SJSA1 (cell line): ENCODE results near the gene OR51A7. TPM values are rescaled to one million over a fixed set of nuclear protein-coding genes. Genes with fewer than 3 reads are reported as not detected.
"Not testable (repeated sequence)": the region's sequence is repeated elsewhere in the genome, so short reads cannot be mapped to it uniquely, and the experiment has no call there.

ENCODE experiments used
- DNase-seq, 2 experiments: peaks; one replicate each; pipeline ENCODE4 v3.0.0-alpha.2; 2015 to 2020; ENCODE audit warnings: low spot score in 2 of 2, low read depth in 1 of 2
- H3K27ac ChIP-seq: fragments of 250-450 bp; sonication (Bioruptor Pico); 2 replicates; pipeline ENCODE4 v1.5.1; 2020; ENCODE audit warnings: mild to moderate bottlenecking, moderate library complexity
- H3K27me3 ChIP-seq: fragments of 250-450 bp; sonication (Bioruptor Pico); replicated peaks from 2 replicates; pipeline ENCODE4 v1.5.1; 2020; ENCODE audit warnings: mild to moderate bottlenecking, moderate library complexity
- H3K36me3 ChIP-seq: fragments of 250-450 bp; sonication (Bioruptor Pico); 2 replicates; pipeline ENCODE4 v1.5.1; 2020; ENCODE audit warnings: mild to moderate bottlenecking
- H3K4me1 ChIP-seq: fragments of 250-450 bp; sonication (Bioruptor Pico); replicated peaks from 2 replicates; pipeline ENCODE4 v1.6.1; 2021; ENCODE audit warnings: mild to moderate bottlenecking
- H3K4me3 ChIP-seq: fragments of 250-450 bp; sonication (Bioruptor Pico); 2 replicates; pipeline ENCODE4 v1.5.1; 2020; ENCODE audit warnings: mild to moderate bottlenecking
- H3K9me3 ChIP-seq: fragments of 250-450 bp; sonication (Bioruptor Pico); replicated peaks from 2 replicates; pipeline ENCODE4 v1.5.1; 2020; ENCODE audit warnings: mild to moderate bottlenecking
- total RNA-seq: library from RNA; depleted of rRNA; stranded (reverse); fragments of >200 nt; shearing (Covaris generic); gene quantifications from 2 replicates; pipeline ENCODE4 v1.2.3, GENCODE V29; 2014; rRNA removed

Gene OR51A7, protein sequence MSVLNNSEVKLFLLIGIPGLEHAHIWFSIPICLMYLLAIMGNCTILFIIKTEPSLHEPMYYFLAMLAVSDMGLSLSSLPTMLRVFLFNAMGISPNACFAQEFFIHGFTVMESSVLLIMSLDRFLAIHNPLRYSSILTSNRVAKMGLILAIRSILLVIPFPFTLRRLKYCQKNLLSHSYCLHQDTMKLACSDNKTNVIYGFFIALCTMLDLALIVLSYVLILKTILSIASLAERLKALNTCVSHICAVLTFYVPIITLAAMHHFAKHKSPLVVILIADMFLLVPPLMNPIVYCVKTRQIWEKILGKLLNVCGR
- total RNA-seq, result not detected in 2 replicates

DNA sequence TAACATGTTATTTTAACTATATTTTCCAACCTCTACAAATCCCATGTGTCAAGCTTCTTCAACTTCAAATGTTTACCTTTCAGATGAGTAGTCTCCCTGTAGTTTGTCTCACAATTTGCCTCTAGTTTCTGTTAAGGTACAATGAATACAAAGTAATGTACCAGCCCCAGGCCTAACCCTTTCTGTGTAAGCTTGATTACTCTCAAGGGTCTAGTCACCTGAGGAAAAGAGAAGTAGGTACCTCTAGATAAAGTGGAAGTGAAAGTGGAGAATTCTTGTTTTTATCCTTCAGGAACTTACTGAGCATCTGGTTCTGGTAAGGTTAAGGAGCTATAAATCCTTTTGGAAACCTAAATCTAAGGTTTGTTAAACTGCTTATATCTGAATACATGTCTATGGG, at the start of gene OR51A7:
Gene OR51A7 (plus strand): TSS at position 300 of the 400 bp plus-strand sequence. CDS start 3,587 bp downstream, outside the sequence.
- Histone ChIP-seq H3K9me3 (no peaks in the 10 kb centered on the region), H3K27ac (no peak within 1 kb of the TSS), H3K4me1 (no peaks in the 10 kb centered on the region), H3K27me3 (no peaks in the 10 kb centered on the region; the same call in 1 of the 2 replicates), H3K36me3 (no peaks in the 10 kb centered on the region), H3K4me3 (no peak within 1 kb of the TSS)
- no peak for DNase-seq

DNA sequence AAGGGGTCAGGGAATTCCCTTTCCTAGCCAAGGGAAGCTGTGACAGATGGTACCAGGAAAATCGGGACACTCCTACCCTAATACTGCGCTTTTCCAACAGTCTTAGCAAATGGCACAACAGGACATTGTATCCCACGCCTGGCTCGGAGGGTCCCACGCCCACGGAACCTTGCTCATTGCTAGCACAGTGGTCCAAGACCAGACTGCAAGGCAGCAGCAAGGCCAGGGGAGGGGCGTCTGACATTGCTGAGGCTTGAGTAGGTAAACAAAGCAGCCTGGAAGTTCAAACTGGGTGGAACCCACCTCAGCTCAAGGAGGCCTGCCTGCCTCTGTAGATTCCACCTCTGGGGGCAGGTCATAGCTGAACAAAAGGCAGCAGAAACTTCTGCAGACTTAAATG, 49.3 kb upstream of the OR51A7 start:
- not testable (repeated sequence) for H3K9me3 ChIP-seq, H3K4me3 ChIP-seq, H3K27ac ChIP-seq, H3K4me1 ChIP-seq, DNase-seq, H3K36me3 ChIP-seq, H3K27me3 ChIP-seq

- no peak for DNase-seq
- H3K9me3 ChIP-seq, result peaks cover 4% of the 10 kb centered on the region; the same call in 1 of the 2 replicates
- no peak overlapping the region for H3K27ac ChIP-seq
- H3K27me3 ChIP-seq, result no peaks in the 10 kb centered on the region
- no peaks in the 10 kb centered on the region for H3K36me3 ChIP-seq
- H3K4me3 ChIP-seq, result no peak overlapping the region
- H3K4me1 ChIP-seq, result no peaks in the 10 kb centered on the region
Observed at GRCh38 chr11:4862447-4863236, 40.9 kb upstream of the OR51A7 start.

DNA sequence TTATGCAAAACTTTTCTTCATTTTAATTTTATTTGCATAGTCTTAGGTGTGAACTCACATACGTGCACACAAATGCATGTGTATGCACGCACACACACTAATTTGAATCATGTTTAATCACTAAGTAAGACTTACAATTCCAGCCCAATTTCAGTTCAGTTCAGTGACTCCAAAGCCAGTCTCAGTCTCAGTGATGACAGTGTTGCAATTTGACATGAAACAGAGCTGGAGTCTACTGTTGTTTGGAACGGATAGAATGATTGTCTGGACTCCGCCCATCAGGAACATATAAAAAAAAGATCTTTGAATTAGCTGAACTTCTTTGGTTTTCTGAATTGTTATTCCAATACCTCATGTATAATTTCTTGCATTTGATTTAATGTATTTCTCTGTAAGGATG, 39.7 kb upstream of the OR51A7 start:
- no peak for DNase-seq
- Histone ChIP-seq H3K4me3 (no peak overlapping the region), H3K27ac (no peak overlapping the region), H3K4me1 (no peaks in the 10 kb centered on the region), H3K36me3 (no peaks in the 10 kb centered on the region), H3K27me3 (no peaks in the 10 kb centered on the region), H3K9me3 (peaks cover 4% of the 10 kb centered on the region; the same call in 1 of the 2 replicates)

DNA sequence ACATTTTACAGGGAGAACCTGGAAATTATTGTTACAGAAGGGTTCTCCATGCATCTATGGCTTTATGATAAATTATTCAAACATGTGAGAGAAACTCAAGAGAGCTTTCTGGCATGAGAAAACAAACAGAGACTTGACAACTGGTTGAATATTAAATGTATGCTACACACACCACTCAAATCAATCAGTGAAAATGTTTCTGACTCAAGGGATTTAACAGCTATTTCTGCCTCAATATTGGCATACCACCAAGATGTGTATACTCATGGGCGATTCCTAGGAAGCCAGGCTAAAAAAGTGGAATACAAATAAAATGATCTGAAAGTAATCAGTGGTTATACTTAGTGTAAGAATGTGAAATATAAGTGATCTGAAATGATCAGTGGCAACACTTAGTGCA, 37.7 kb upstream of the OR51A7 start:
- Histone ChIP-seq H3K9me3 (no peaks in the 10 kb centered on the region), H3K27ac (no peak overlapping the region), H3K36me3 (no peaks in the 10 kb centered on the region), H3K4me1 (no peaks in the 10 kb centered on the region), H3K4me3 (no peak overlapping the region), H3K27me3 (no peaks in the 10 kb centered on the region)
- DNase-seq, result no peak

- no peak for DNase-seq
- Histone ChIP-seq H3K9me3 (no peaks in the 10 kb centered on the region), H3K27ac (no peak overlapping the region), H3K36me3 (no peaks in the 10 kb centered on the region), H3K4me1 (no peaks in the 10 kb centered on the region), H3K4me3 (no peak overlapping the region), H3K27me3 (no peaks in the 10 kb centered on the region; the same call in 1 of the 2 replicates)
Observed at GRCh38 chr11:4881188-4881587, 22.4 kb upstream of the OR51A7 start.

GRCh38 chr11:4881860-4882500, 21.6 kb upstream of the OR51A7 start, which contains the start of gene OR51T1:
Gene OR51T1, plus strand, starts transcription at chr11:4881900. Its CDS starts 0 bp downstream, at chr11:4881900.
- no peaks in the 10 kb centered on the region for H3K36me3 ChIP-seq
- H3K4me3 ChIP-seq, result no peak within 1 kb of the TSS
- H3K27me3 ChIP-seq, result no peaks in the 10 kb centered on the region; the same call in 1 of the 2 replicates
- no peaks in the 10 kb centered on the region for H3K9me3 ChIP-seq
- DNase-seq, result no peak
- no peak within 1 kb of the TSS for H3K27ac ChIP-seq
- no peaks in the 10 kb centered on the region for H3K4me1 ChIP-seq

DNA sequence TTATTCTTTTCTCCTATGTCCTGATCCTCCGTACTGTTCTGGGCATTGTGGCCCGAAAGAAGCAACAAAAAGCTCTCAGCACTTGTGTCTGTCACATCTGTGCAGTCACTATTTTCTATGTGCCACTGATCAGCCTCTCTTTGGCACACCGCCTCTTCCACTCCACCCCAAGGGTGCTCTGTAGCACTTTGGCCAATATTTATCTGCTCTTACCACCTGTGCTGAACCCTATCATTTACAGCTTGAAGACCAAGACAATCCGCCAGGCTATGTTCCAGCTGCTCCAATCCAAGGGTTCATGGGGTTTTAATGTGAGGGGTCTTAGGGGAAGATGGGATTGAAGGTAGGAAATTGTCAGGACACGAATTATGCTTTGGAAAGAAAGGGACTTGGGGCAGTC, 21.0 kb upstream of the OR51A7 start:
- no peak for DNase-seq
- Histone ChIP-seq H3K27me3 (no peaks in the 10 kb centered on the region; the same call in 1 of the 2 replicates), H3K4me3 (no peak overlapping the region), H3K36me3 (no peaks in the 10 kb centered on the region), H3K27ac (no peak overlapping the region), H3K4me1 (no peaks in the 10 kb centered on the region), H3K9me3 (no peaks in the 10 kb centered on the region)

- Histone ChIP-seq H3K36me3 (no peaks in the 10 kb centered on the region), H3K4me3 (no peak overlapping the region), H3K9me3 (no peaks in the 10 kb centered on the region), H3K4me1 (no peaks in the 10 kb centered on the region), H3K27me3 (no peaks in the 10 kb centered on the region; the same call in 1 of the 2 replicates), H3K27ac (no peak overlapping the region)
- no peak for DNase-seq
Observed at GRCh38 chr11:4884361-4884760, 19.2 kb upstream of the OR51A7 start.

DNA sequence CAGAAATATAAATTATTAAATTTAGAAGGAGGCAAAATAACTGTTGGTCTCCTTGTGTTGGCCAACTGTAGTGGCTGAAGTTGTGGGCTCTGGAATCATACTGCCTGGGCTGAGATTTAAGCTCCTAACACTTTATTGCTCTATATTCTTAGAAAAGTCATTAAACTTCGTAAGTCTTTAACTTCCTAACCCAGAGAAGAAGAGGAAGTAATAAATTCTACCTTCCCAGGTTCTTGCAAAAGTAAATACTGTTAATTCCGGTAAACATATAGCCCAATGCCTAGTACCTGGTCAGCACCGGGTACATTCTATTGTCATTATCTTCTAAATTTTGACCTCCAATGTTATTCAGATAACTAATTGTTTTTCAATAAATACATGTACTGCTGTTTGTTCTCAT, 17.4 kb upstream of the OR51A7 start:
- Histone ChIP-seq H3K4me3 (no peak overlapping the region), H3K36me3 (no peaks in the 10 kb centered on the region), H3K9me3 (no peaks in the 10 kb centered on the region), H3K27ac (no peak overlapping the region), H3K27me3 (no peaks in the 10 kb centered on the region; the same call in 1 of the 2 replicates), H3K4me1 (peaks cover 1% of the 10 kb centered on the region)
- no peak for DNase-seq

DNA sequence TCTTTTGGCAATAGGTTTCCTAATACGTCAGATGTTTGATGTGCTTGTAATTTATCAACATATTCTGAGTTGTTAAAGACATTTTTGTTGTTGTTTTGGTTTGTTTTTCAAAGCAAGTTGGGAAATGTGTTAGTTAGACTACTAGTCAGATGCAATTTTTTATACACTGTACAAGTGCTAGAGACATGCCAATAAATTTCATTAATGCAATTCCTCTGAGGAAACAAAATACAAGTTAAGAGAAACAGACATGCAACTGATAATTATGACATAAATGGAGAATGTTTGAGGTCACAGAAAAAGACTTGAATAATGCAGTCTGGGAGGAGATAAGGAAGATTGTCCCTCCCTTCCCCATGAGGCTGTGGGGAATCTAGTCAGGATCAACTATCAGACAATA, 16.0 kb upstream of the OR51A7 start:
- DNase-seq, result no peak
- no peak overlapping the region for H3K4me3 ChIP-seq
- H3K36me3 ChIP-seq, result no peaks in the 10 kb centered on the region
- no peaks in the 10 kb centered on the region for H3K9me3 ChIP-seq
- H3K27me3 ChIP-seq, result no peaks in the 10 kb centered on the region; the same call in 1 of the 2 replicates
- H3K4me1 ChIP-seq, result peaks cover 14% of the 10 kb centered on the region
- no peak overlapping the region for H3K27ac ChIP-seq

GRCh38 chr11:4890279-4890678, 13.3 kb upstream of the OR51A7 start:
- no peaks in the 10 kb centered on the region for H3K36me3 ChIP-seq
- H3K27me3 ChIP-seq, result peaks cover 5% of the 10 kb centered on the region; the same call in 1 of the 2 replicates
- no peaks in the 10 kb centered on the region for H3K9me3 ChIP-seq
- H3K4me1 ChIP-seq, result peaks cover 14% of the 10 kb centered on the region
- H3K4me3 ChIP-seq, result no peak overlapping the region
- no peak overlapping the region for H3K27ac ChIP-seq
- DNase-seq, result no peak

DNA sequence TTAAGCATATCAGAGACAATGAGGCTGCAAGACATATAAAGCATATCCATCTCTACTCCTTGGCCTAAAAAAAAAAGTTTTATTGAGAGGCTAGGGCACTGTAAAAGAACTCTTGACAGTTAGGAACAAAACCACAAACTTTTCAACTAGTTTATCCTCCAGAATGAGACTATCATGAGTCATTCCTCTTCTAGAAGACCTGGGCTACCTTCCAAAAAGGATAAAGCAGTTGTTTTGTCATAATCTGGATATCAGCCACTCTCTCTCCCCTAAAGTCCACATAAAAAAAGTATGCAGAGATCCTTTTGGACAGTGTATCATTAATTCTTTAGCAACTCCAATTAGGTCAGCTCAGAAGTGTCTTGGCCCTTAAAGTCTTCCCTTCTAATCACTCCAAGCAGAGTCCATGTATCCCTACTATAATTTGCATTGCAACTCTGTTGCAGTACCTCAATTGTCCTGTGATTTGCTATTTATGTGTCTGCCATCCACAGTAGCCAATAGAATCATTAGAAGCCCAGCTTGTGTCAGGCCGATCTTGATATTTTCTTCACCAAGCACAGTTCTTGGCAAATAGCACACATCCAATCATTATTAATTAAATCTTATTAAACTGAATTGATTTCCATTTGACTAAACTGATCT, 11.5 kb upstream of the OR51A7 start:
- Histone ChIP-seq H3K36me3 (no peaks in the 10 kb centered on the region), H3K27ac (0 out of 2 replicates have a peak overlapping the region, but pooled peaks have one; percentile 2), H3K4me3 (no peak overlapping the region), H3K9me3 (no peaks in the 10 kb centered on the region), H3K4me1 (peaks cover 14% of the 10 kb centered on the region), H3K27me3 (peaks cover 15% of the 10 kb centered on the region; the same call in 1 of the 2 replicates)
- peak in 1 of 2 experiments; percentile 87 for DNase-seq
